ENCODE measurements around the gene GABRE.

GABRE gene, protein sequence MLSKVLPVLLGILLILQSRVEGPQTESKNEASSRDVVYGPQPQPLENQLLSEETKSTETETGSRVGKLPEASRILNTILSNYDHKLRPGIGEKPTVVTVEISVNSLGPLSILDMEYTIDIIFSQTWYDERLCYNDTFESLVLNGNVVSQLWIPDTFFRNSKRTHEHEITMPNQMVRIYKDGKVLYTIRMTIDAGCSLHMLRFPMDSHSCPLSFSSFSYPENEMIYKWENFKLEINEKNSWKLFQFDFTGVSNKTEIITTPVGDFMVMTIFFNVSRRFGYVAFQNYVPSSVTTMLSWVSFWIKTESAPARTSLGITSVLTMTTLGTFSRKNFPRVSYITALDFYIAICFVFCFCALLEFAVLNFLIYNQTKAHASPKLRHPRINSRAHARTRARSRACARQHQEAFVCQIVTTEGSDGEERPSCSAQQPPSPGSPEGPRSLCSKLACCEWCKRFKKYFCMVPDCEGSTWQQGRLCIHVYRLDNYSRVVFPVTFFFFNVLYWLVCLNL

GRCh38 chrX:151974336-151975227, at the start of gene GABRE:
Gene GABRE, minus strand, starts transcription at chrX:151974676. Its CDS starts 51 bp downstream, at chrX:151974625.
- DNase-seq = no peak

DNA sequence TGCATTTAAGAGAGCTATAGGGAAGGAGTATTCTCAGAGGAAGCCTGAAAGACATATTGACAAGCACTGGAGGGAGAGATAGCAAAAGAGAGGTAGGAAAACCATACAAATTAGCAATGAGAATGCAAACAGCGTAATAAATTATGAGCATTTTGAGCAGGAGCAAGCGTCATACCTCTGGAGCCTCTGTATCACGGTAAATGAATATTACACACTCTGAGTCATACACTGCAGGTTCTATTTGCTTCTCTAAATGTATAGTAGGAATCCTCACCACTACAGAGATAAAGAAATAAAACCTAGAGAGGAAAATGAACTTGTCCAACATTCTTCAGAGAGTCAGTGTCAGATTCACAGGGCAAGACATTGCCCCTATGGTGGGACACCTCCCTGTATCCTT, 46.4 kb upstream of the GABRE start:
- DNase-seq = no peak

- DNase-seq = no peak
Observed at GRCh38 chrX:151999813-152000212, 25.3 kb upstream of the GABRE start.

DNA sequence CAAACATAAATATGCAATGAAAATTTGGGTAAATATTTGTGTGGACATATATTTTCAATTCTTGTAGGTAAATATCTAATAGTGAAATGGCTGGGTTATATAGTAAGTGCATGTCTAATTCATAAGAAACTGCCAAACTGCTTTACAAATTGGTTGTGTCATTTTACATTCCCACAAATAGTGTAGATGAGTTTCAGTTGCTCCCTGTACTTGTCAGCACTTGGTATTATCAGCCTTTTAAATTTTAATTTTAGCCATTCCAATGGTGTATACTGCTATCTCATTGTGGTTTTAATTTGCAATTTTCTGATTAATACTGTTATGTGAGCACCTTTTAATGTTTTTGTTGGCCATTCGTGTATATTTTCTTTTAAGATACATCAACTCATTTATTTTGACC, 23.1 kb upstream of the GABRE start:
- no peak for DNase-seq

DNA sequence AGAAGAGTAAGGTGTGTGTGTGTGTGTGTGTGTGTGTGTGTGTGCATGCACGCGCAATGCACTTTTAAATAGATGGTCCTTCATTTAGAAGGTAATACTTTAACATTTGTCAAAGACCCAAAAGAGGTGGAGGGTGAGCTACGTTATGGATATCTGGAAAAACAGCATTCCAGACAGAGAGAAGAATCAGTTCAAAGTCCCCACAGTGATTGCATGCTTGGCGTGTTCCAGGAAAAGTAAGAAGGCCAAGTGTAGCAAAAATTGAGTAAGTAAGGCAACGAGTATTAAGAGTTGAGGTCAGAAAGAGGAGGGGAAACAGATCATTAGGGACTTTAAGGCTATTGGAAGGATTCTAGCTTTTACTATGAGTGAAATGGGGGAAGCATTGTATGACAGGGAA, 21.9 kb upstream of the GABRE start:
- DNase-seq = no peak

- no peak for DNase-seq
Observed at GRCh38 chrX:151994476-151994875, 20.0 kb upstream of the GABRE start.

GRCh38 chrX:151988706-151989299, 14.3 kb upstream of the GABRE start:
- no peak for DNase-seq

DNA sequence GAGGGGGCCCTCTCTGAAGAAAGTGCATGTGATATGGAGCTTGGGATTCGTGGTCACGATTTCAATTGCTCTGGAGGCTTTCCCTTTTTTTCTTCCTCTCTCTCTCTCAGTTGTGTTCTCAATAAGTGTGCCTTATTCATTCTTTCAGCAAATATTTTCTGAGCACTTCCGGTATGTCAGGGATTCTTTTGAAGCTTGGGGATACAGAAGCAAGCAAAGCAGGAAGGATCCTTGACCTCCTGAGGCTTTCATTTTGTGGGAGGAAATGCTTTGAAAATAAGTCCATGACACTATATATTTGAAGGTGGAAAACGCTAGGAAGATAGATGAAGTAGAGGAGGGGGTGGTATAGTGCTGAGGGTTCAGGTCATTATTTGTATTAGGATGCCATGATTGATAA, 12.6 kb upstream of the GABRE start:
- DNase-seq = no peak

DNA sequence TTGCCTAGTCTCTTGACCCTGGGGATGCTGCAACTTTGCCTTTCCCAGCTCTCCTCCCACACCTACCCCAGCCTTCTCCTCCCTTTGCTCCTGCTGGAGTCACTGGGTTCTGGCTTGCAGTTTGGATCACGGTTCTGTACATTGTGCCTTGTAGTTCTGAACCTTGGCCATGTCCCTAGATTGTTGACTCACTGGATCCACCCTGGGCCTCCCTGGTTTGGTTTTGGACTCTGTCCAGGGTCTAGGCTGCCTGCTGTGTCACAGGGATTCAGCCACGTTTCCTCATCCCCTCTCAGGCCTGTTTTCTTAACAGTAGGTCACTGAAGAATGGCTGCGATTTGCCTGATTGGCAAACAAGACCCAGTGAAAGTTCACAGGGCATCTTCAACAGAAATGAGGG, 11.5 kb upstream of the GABRE start:
- no peak for DNase-seq

GRCh38 chrX:151985531-151985930, 11.1 kb upstream of the GABRE start:
- DNase-seq = no peak

GRCh38 chrX:151984902-151985301, 10.4 kb upstream of the GABRE start:
- no peak for DNase-seq

- DNase-seq = no peak
Observed at GRCh38 chrX:151984328-151984727, 9.9 kb upstream of the GABRE start.

DNA sequence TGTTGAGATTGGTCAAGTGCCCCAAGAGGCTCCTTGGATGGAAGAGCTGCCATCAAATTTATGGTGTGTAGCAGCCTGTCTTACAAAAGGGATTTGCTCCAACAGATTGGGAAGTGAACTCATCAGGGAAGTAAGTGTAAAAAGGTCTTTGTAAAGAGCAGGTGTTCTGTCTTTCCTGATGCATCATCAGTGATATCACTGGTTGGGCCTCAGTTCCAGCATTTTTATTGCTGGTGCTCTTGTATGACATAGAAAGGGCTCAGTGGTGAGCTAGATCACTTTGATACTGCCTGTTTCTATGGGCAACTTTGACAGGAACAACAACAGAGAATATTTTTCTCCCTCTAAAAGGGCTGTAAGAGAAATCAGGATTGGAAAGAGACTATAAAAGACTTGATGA, 8.7 kb upstream of the GABRE start:
- no peak for DNase-seq

DNA sequence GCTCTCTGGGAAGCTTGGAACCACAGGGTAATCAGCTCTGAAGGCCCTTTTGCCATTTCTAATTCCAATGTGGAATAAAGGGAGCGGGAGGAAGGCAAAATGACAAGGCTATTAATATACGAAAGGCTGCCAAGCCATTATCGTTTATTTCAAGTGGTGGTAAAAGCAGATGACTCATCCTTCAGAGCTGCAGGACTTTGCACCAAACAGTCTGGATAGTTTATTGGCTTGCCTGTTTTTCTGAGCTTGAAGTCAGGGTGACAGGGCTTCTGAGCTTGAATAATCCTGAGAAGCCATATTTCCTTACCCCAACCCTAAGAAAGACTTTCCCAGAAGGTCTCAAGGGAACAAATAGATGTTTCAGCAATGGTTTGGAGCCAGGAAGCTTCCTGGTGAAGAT, 7.7 kb upstream of the GABRE start:
- no peak for DNase-seq

DNA sequence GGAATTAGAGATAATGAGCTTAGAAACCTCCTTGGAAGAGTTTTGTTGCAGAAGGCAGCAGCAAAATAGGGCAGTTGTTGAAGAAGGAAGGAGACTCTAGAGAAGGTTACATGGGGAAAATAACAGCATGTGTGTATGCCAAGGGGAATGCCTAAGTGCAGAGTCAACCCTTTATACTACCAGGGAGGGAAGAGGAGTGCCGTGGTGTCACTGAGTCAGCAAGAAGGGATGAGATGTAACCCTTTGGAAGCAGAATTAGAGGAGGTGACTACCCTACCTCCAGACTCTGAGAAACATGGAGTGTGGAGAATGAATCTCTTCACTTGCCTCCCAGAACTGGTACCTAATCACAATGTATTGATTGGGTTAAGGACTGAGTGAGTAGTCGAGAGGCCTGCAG, 6.7 kb upstream of the GABRE start:
- no peak for DNase-seq

DNA sequence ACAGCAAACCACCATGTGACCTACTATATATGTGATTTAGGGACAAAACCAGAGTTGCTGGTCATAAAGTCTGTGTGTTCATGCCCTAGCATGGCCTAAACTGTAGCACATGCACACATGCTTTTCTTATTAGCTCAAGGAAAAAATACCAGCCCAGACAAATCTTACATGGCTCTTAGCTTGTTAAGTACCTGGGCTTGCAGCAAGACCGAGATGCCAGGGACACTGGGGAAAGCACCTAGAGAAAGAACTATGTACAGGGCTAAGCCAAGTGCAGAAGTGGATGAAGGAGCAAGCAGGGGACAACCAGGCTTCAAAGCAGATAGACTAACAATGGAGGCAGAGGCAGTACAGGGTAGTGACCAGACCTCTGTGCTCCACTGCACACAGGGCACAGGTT, 3.4 kb upstream of the GABRE start:
- DNase-seq = no peak

- no peak for DNase-seq
Observed at GRCh38 chrX:151977009-151977408, 2.5 kb upstream of the GABRE start.

GRCh38 chrX:151975736-151976275, 1.3 kb upstream of the GABRE start:
- no peak for DNase-seq

- DNase-seq = no peak
Observed at GRCh38 chrX:151975228-151975593, 735 bp upstream of the GABRE start.

DNA sequence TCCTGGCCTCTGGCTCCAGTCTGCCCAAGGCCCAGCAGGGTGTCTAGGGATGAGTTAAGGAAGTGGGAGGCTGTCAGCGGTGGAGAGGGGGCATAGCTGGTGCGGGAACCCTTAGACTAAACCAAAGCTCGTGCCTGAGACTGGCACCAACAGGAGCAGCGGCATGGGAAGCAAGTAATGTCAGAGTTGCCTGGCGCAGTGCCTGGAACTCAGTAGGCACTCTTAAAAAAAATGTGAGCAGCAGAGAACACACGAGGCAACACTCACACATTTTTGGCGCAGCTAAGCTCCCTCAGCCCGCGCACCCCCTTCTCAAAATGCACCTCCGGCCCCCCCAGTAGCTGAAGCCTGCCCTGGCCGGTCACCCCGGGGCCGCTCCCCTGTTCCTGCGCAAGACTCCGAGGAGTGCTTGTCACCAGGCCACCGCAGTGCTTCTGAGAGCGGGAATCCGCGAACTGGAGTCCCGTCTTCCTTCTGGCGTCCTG, 583 bp downstream of the GABRE start:
- DNase-seq = no peak

DNA sequence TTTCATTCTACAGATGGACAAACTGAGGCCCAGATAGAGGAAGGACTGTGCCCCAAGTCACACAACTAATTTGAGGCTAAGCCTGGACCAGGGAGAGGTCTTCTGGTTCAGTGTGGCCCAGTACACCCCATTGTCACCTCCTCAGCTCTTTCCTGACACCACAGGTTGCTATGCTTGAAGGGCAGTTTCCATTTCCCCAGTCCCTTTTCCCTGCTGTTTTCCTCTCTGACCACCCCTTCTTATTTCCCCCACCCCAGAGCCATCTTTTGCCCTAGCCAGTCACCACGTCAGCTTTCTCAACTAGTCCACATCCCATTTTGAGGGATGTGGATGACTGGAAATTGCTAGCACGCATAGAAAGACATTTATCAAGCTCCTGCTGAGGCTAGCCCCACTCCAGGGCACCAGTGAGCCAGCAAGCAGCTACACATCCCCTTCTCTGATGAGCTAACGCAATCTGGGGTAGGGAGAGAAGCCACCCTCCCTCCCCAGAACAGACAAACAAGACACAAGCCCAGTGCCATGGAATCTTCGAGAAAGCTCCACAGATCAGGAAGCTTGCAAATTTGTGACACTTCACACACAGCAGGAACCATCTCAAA, 1.3 kb downstream of the GABRE start:
- no peak for DNase-seq

- DNase-seq = no peak
Observed at GRCh38 chrX:151970661-151971060, 3.8 kb downstream of the GABRE start.

GRCh38 chrX:151970027-151970426, 4.4 kb downstream of the GABRE start:
- no peak for DNase-seq

Measured in activated CD4-positive, CD25-positive, alpha-beta regulatory T cell treated with anti-CD3 and anti-CD28 coated beads, Interleukin-2, amount 50 U/mL, for 72 hours (primary cell).